Thyroid gland (tissue), 4 donors: ENCODE data around the gene NEDD4L. TPM values are rescaled to one million over a fixed set of nuclear protein-coding genes. Genes with fewer than 3 reads are reported as not detected.

ENCODE experiments used
- DNase-seq, 2 donors: peaks; one replicate each; pipeline ENCODE4 v3.0.0-alpha.2; 2019
- H3K27ac ChIP-seq, 3 donors: fragments of 200-600 bp; sonication (generic); 1 replicate in 2 of 3; 2 replicates in 1 of 3; pipeline ENCODE4 v1.5.1; 2016 to 2019; ENCODE audit warnings: mild to moderate bottlenecking in 1 of 3, moderate library complexity in 1 of 3
- H3K27me3 ChIP-seq: fragments of 200-600 bp; sonication (generic); one replicate; pipeline ENCODE4 v1.5.1; 2019
- H3K36me3 ChIP-seq, 2 donors: fragments of 200-600 bp; sonication (generic); one replicate each; pipeline ENCODE4 v1.5.1; 2016 to 2019
- H3K4me1 ChIP-seq, 2 donors: fragments of 200-600 bp; sonication (generic); one replicate each; pipeline ENCODE4 v1.5.1; 2017 to 2019
- H3K4me3 ChIP-seq, 3 donors: fragments of 200-600 bp; sonication (generic); replicated peaks in 1 of 3; 1 replicate in 2 of 3; 2 replicates in 1 of 3; pipeline ENCODE4 v1.5.1; 2016; ENCODE audit warnings: mild to moderate bottlenecking in 1 of 3
- H3K9me3 ChIP-seq: fragments of 200-600 bp; sonication (generic); one replicate; pipeline ENCODE4 v1.5.1; 2017
- CTCF ChIP-seq, 6 experiments: fragments of 200-600 bp in 3 of 6; fragments of 450-650 bp in 3 of 6; sonication (generic) in 3 of 6; IDR thresholded peaks; one replicate each; pipeline ENCODE4 v1.5.1; 2016 to 2019; ENCODE audit warnings: antibody characterized with exemption in 6 of 6, mild to moderate bottlenecking in 2 of 6, inconsistent platforms in 1 of 6, moderate library complexity in 1 of 6
- POLR2A ChIP-seq, 2 donors: fragments of 450-650 bp; IDR thresholded peaks; one replicate each; pipeline ENCODE4 v1.6.1; 2017; ENCODE audit warnings: antibody characterized with exemption in 2 of 2, mild to moderate bottlenecking in 2 of 2, moderate library complexity in 1 of 2
- WGBS, 2 donors: methylation state at CpG; one replicate each; pipeline ENCODE4 v1.1.5; 2017; 5-methylcytosine and 5-hydroxymethylcytosine counted together
- intact Hi-C: fragments of 100-400 bp; cut with DNase I; formaldehyde crosslinking; loops from one replicate; pipeline ENCODE4 v1.15.1; 2023
- total RNA-seq, 4 donors: library from RNA; depleted of rRNA; stranded (reverse); fragments of >200 nt; gene quantifications; one replicate each; pipeline ENCODE4 v1.2.3, GENCODE V29; 2016

The NEDD4L gene
- total RNA-seq, 4 donors from 2014 or later, result 61.5 to 105 (median 78.0) TPM

GRCh38 chr18:58135701-58136331 lies 91.8 kb downstream of the NEDD4L start:
- no peak overlapping the region for H3K4me3 ChIP-seq
- no peaks in the 10 kb centered on the region for H3K9me3 ChIP-seq
- peak overlapping the region in 2 of 3 donors; percentile 80 to 81 for H3K27ac ChIP-seq
- no peaks in the 10 kb centered on the region for H3K36me3 ChIP-seq
- intact Hi-C loops, result loop anchor here (10.0 kb wide), 1 partner anchor 189 kb away; no protein-coding TSS in a partner anchor
- 39 to 44% methylated on average over 7 of the region's 7 CpGs for WGBS, 2 donors
- TF ChIP-seq CTCF (IDR thresholded peaks at IDR 0.05) (peak; percentile 46 to 85 (median 76)), POLR2A (IDR thresholded peaks at IDR 0.05) (no peak)
- no peaks in the 10 kb centered on the region for H3K27me3 ChIP-seq
- peaks cover 22 to 26% of the 10 kb centered on the region in 2 donors for H3K4me1 ChIP-seq
- DNase-seq, result peak; percentile 56 to 62

- H3K4me3 ChIP-seq, result no peak overlapping the region
- DNase-seq, result no peak
- no peaks in the 10 kb centered on the region for H3K9me3 ChIP-seq
- TF ChIP-seq POLR2A (IDR thresholded peaks at IDR 0.05) (no peak), CTCF (IDR thresholded peaks at IDR 0.05) (no peak)
- intact Hi-C loops, result loop anchor here (10.0 kb wide), 1 partner anchor 188 kb away; no protein-coding TSS in a partner anchor
- H3K27me3 ChIP-seq, result no peaks in the 10 kb centered on the region
- peaks cover 22 to 30% of the 10 kb centered on the region in 2 donors for H3K4me1 ChIP-seq
- peak overlapping the region in 2 of 3 donors; percentile 80 to 81 for H3K27ac ChIP-seq
- no peaks in the 10 kb centered on the region for H3K36me3 ChIP-seq
- 77 to 79% methylated on average over 3 of the region's 3 CpGs for WGBS, 2 donors
These were observed 92.9 kb downstream of the NEDD4L start for GRCh38 chr18:58136879-58137278.

GRCh38 chr18:58139459-58140386 lies 95.7 kb downstream of the NEDD4L start:
- Histone ChIP-seq H3K4me1 (peaks cover 18 to 30% of the 10 kb centered on the region in 2 donors), H3K27me3 (no peaks in the 10 kb centered on the region), H3K9me3 (no peaks in the 10 kb centered on the region), H3K27ac (no peak overlapping the region), H3K4me3 (no peak overlapping the region), H3K36me3 (no peaks in the 10 kb centered on the region)
- WGBS, 2 donors, result 85 to 90% methylated on average over 8 of the region's 8 CpGs
- intact Hi-C loops, result loop anchor here (10.0 kb wide), 1 partner anchor 185 kb away; no protein-coding TSS in a partner anchor
- no peak for DNase-seq
- no peak for TF ChIP-seq CTCF (IDR thresholded peaks at IDR 0.05)
- no peak for TF ChIP-seq POLR2A (IDR thresholded peaks at IDR 0.05)

- WGBS, 2 donors, result 71 to 74% methylated on average over 12 of the region's 12 CpGs
- Histone ChIP-seq H3K4me3 (no peak overlapping the region), H3K27me3 (no peaks in the 10 kb centered on the region), H3K9me3 (no peaks in the 10 kb centered on the region), H3K4me1 (peaks cover 13 to 22% of the 10 kb centered on the region in 2 donors), H3K36me3 (no peaks in the 10 kb centered on the region), H3K27ac (peak overlapping the region in 1 of 3 donors; percentile 24)
- TF ChIP-seq CTCF (IDR thresholded peaks at IDR 0.05) (peak in 4 of 6 experiments; percentile 15 to 48 (median 32)), POLR2A (IDR thresholded peaks at IDR 0.05) (no peak)
- DNase-seq, result peak; percentile 37 to 41
- intact Hi-C loops, result no loop called here
These were observed 96.6 kb downstream of the NEDD4L start for GRCh38 chr18:58140387-58141325.
